H1 (cell line): ENCODE data around the gene IL36B. TPM values are rescaled to one million over a fixed set of nuclear protein-coding genes. Genes with fewer than 3 reads are reported as not detected.

Source experiments
- ATF2 ChIP-seq: IDR thresholded peaks from 2 replicates; pipeline ENCODE4 v1.6.1; 2012; ENCODE audit warnings: low read length, inconsistent platforms
- CHD1 ChIP-seq: IDR thresholded peaks from 2 replicates; pipeline ENCODE4 v1.6.1; 2012; ENCODE audit warnings: low read depth, low read length, improper control_type of control experiment
- EP300 ChIP-seq, 2 experiments: IDR thresholded peaks; 1 replicate in 1 of 2; 2 replicates in 1 of 2; pipeline ENCODE4 v1.6.1; 2011 to 2012; ENCODE audit warnings: low read depth in 2 of 2, low read length in 2 of 2, mild to moderate bottlenecking in 2 of 2, borderline replicate concordance in 1 of 2, inconsistent platforms in 1 of 2, moderate library complexity in 1 of 2
- HDAC2 ChIP-seq, 2 experiments: fragments of 300-600 bp in 1 of 2; sonication (generic) in 1 of 2; IDR thresholded peaks; 2 replicates each; pipeline ENCODE4 v1.6.1; 2011 to 2012; ENCODE audit warnings: low read depth in 2 of 2, low read length in 2 of 2, mild to moderate bottlenecking in 2 of 2, moderate library complexity in 2 of 2, borderline replicate concordance in 1 of 2, inconsistent platforms in 1 of 2
- RFX5 ChIP-seq: IDR thresholded peaks from 2 replicates; pipeline ENCODE4 v1.6.1; 2011; ENCODE audit warnings: low read depth, low read length, improper control_type of control experiment, borderline replicate concordance
- RXRA ChIP-seq: IDR thresholded peaks from 2 replicates; pipeline ENCODE4 v1.6.1; 2011; ENCODE audit warnings: low read depth, mild to moderate bottlenecking, low read length, moderate library complexity; ENCODE audit not compliant: insufficient read depth
- SAP30 ChIP-seq: fragments of 300-600 bp; sonication (generic); IDR thresholded peaks from 2 replicates; pipeline ENCODE4 v1.7.1; 2012; ENCODE audit warnings: low read length, moderate library complexity, mild to moderate bottlenecking, inconsistent platforms; ENCODE audit not compliant: insufficient read depth, insufficient replicate concordance
- SP2 ChIP-seq: IDR thresholded peaks from 2 replicates; pipeline ENCODE4 v1.6.1; 2012; ENCODE audit warnings: mild to moderate bottlenecking, low read length, inconsistent platforms
- USF2 ChIP-seq: IDR thresholded peaks from 2 replicates; pipeline ENCODE4 v1.6.1; 2011; ENCODE audit warnings: low read length, improper control_type of control experiment
- polyA plus RNA-seq, 7 experiments: library from polyadenylated mRNA; depleted of rRNA in 3 of 7; stranded (reverse) in 5 of 7; unstranded in 2 of 7; fragments of >200 nt in 5 of 7; fragments of 200-250 nt in 2 of 7; gene quantifications; 1 replicate in 5 of 7; 2 replicates in 1 of 7; 4 replicates in 1 of 7; pipeline versions ENCODE4 v1.2.1 to v1.2.3, GENCODE V29; 2011 to 2013; ENCODE audit warnings: missing spikeins in 2 of 7, mixed read lengths in 2 of 7
- total RNA-seq: library from RNA; stranded (reverse); fragmentation: NEBNext Ultra II Directional; extraction: Animal tissue kit (Norgen Biotek cat#: 25700); gene quantifications from 2 replicates; pipeline ENCODE4 v1.2.1, GENCODE V29; 2021

The IL36B gene
- total and polyA plus RNA-seq, 2 of the 8 experiments (the other 6 are each of a cell fraction or from before 2014, with no cell fraction given), result not detected

GRCh38 chr2:113073325-113073834 is 20.7 kb upstream of the IL36B start (continued):
- TF ChIP-seq USF2 (no peak), SP2 (no peak), RXRA (no peak), RFX5 (no peak), SAP30 (no peak), HDAC2 (IDR thresholded peaks at IDR 0.05; ENCODE audit: borderline replicate concordance in 1 of 2, low read depth in 2 of 2, low read length in 2 of 2) (no peak), CHD1 (no peak), EP300 (IDR thresholded peaks at IDR 0.05; ENCODE audit: borderline replicate concordance in 1 of 2, low read depth in 2 of 2, low read length in 2 of 2) (no peak), ATF2 (no peak)
